Activated CD8-positive, alpha-beta memory T cell treated with anti-CD3 and anti-CD28 coated beads, Interleukin-2, amount 50 U/mL, for 4 hours (primary cell): Measurements from ENCODE around the gene FRMD4A.
"Not testable (repeated sequence)": the region's sequence is repeated elsewhere in the genome, so short reads cannot be mapped to it uniquely, and the experiment has no call there.

ENCODE experiments used
- DNase-seq: peaks from one replicate; pipeline ENCODE4 v3.0.0-alpha.2; 2020

FRMD4A gene

DNA sequence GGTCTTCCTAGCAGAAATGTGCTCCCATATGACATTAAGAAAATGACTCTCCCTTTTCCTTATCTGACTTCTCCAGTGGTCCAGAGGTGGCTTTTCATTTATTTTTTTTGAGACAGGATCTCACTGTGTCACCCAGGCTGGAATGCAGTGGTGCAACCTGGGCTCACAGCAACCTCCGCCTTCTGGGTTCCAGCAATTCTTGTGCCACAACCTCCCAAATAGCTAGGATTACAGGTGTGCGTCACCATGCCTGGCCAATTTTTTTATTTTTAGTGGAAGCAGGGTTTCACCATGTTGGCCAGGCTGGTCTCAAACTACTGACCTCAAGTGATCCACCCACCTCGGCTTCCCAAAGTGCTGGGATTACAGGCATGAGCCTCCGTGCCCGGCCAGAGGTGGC lies 563.6 kb downstream of the FRMD4A start:
- DNase-seq, result not testable (repeated sequence)

DNA sequence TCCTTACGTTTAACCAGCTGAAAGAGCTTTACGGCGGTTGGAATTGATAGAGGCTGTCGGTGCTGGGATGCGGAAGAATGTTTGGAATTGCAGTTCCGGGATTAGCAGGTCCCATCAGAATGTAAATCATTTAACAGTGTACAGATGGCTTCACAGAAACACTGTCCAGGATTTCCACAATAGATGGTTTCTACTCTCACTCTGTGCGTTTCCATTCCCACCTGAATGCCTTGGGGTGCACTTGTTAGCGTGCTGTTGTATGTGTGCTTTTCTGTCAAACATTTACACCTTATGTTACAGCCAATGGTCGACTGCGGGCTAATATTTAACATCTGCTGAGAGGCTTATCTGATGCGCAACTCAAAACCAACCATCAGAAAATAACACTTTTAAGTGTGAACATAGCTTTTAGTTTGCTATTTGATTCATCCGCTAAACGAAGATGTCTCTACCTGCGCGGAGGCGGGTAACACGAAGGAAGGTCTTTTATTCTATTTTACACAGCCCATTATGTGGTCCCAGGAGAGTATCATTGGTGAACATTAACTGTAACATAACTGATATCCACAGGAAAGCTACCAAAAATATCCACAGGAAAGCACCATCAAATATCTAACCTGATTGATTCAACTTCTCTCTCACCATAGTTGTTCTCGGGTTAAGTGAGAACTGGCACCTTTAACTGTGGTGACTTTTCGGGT lies 564.9 kb downstream of the FRMD4A start:
- DNase-seq, result no peak

GRCh38 chr10:13761490-13762091 lies 569.1 kb downstream of the FRMD4A start:
- DNase-seq, result no peak

- DNase-seq, result no peak
These were observed 571.6 kb downstream of the FRMD4A start for GRCh38 chr10:13759168-13759567.

GRCh38 chr10:13758756-13759155 lies 572.0 kb downstream of the FRMD4A start:
- no peak for DNase-seq

- no peak for DNase-seq
These were observed 572.4 kb downstream of the FRMD4A start for GRCh38 chr10:13758312-13758711.

- DNase-seq, result no peak
These were observed 576.4 kb downstream of the FRMD4A start for GRCh38 chr10:13754277-13754676.

GRCh38 chr10:13751191-13751764 lies 579.4 kb downstream of the FRMD4A start:
- no peak for DNase-seq

GRCh38 chr10:13750299-13751190 lies 580.2 kb downstream of the FRMD4A start:
- no peak for DNase-seq

- no peak for DNase-seq
These were observed 585.5 kb downstream of the FRMD4A start for GRCh38 chr10:13745271-13745670.

GRCh38 chr10:13743963-13744362 lies 586.8 kb downstream of the FRMD4A start:
- DNase-seq, result no peak

DNA sequence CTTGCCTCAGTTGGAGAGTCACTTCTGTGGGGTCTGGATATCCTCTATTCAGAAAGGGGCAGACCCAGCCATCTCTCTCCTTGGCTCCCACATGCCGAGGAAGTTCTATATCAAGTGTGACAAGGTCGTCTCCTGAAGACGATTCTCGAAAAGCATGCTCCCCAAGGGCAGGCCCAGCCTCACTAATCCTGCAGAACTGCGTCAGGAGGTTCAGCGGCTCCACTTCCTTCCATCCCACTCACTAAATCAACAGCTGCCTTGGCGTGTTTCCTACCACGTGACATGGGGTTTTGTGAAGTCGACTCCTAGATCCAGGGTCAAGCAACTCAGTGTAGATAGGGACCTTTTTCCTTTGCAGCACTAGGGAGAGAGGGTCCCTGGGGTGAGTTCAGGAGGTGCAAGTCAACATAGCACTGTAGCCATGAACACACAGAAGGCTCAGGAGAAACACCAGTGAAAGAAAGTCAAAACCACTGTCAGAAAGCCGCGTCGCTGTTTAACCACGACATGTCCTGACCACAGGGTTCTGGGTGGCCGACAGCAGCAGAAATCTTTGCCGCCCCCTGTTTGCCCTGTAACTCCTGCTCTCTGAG lies 587.5 kb downstream of the FRMD4A start:
- no peak for DNase-seq

DNA sequence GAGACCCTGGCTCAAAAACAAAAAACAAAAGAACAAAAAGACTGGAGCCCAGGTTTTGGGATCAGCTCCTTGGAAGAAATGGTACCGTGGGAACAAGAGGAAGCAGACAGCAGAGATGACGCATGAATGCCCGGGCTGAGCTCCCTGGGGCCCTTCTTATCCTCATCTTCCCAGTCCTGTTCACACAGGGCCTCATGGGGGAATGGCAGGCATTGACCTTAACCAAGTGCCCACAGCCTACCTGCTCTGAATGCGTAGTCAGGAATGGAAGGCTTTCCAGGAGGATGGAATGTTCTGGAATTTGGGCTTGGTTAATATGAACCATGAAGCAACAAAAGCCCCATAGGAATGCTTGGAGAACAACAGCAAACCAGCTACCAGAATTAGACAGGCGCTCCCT lies 589.3 kb downstream of the FRMD4A start:
- DNase-seq, result no peak

DNA sequence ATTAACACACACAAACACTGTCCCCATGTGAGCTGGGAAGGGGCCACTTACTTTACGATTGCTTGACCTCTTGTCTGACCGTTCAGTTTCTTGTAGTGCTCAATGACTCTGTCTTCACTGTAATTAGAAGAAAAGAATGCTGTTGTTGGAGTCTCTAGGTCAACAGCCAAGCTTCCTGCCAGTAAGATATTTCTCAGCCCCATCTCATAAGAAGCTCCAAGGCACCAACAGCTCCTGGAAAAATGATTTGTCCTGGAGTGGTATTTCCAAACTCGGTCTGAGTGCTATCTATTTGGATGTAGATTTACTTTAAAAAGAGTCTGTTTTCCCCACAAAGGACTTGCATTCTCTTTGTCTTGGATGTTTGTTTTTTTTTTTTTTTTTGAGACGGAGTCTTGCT lies 590.3 kb downstream of the FRMD4A start:
- DNase-seq, result no peak

DNA sequence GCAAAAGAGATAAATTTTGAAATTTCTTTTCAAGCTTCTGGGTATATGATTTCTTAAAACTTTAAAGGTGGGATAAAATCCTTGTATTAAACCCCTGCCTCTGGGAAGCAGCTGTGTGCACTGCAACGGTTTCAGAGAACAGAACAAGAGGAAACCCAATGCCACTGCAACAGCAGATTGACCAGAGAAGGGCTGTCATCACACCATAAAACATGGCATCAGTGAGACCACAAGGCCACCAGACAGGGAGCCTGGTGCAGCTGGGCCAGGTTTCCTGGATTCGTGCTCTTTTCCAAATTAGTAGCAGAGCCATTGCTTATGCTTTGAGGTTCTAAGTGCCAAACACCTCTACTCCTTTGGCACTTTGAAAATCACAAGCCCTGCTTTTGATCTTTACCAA lies 591.5 kb downstream of the FRMD4A start:
- no peak for DNase-seq

DNA sequence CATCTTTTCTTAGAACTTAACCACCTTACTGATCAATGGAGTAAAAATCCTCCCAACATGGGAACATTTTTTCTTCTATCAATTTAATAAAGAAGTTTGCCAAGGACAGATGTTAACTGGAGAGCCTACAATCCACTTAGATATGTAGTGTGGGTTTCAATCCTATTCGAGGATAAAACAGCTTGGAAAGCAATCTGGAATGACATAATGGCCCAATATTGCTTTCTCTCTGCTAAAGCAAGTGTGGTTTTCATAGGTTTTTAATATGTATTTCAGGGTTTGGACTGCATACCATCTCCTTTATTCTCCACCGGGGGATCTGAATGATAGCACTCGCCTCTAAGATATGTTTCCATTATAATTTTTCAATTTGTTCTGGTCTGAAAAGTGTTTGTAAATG lies 594.2 kb downstream of the FRMD4A start:
- no peak for DNase-seq

DNA sequence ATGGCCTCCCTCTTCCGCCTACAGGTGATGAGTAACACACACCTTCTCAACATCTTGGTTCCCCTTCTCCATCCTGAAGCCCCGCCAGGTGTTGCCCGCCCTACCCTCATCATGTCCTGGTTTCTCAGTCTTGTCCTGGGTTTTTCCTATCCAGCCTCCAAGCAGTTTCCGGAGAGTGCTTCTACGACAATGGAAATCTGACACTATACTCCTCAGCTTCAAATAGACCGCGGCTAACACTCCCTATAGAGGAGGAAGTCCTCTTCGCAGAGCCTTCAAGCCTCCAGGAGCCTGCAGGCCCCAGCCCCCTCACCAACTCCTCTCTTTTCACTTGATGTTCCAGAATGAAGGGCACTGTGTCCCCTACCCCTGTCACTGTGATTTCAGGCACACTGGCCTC lies 596.6 kb downstream of the FRMD4A start:
- DNase-seq, result no peak

GRCh38 chr10:13733071-13733470 lies 597.7 kb downstream of the FRMD4A start:
- no peak for DNase-seq

GRCh38 chr10:13732465-13732881 lies 598.3 kb downstream of the FRMD4A start:
- DNase-seq, result no peak

DNA sequence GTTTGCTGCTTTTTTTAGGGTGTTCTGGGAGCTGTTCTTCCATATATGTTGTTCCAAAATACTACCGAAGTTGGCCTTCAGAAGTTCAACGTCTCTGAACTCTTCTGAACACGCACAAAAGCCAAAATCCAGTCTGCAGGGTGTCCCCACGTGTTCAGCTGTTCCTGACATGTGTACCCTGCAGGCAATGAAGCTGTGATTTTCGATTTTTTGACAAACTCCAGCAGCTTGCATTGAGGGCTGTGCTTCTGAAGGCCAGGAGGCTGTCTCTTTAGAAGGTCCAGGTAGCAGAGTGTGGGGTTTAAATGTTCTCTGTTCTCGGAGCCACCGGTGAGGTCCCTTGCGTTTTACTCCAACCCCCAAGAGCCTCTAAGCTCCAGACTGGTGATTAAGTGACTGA lies 598.9 kb downstream of the FRMD4A start:
- DNase-seq, result no peak

GRCh38 chr10:13730956-13731355 lies 599.8 kb downstream of the FRMD4A start:
- no peak for DNase-seq

- DNase-seq, result no peak
These were observed 600.4 kb downstream of the FRMD4A start for GRCh38 chr10:13730306-13730652.
